ENCODE measurements around the gene MAP2K1.

The MAP2K1 gene

GRCh38 chr15:66404532-66404931 lies 17.8 kb downstream of the MAP2K1 start:
- no peaks in the 10 kb centered on the region for H3K27me3 ChIP-seq

GRCh38 chr15:66405007-66405406 lies 18.3 kb downstream of the MAP2K1 start:
- H4K20me1 ChIP-seq, result peaks cover 17% of the 10 kb centered on the region; the same call in 1 of the 2 replicates
- H3K4me3 ChIP-seq, result no peak overlapping the region
- no peak overlapping the region for H3K9ac ChIP-seq
- no peak overlapping the region for H3K27ac ChIP-seq
- no peak for TF ChIP-seq Cebpa-rat (IDR thresholded peaks at IDR 0.05)
- H3K4me1 ChIP-seq, result peaks cover 99% of the 10 kb centered on the region
- H3K27me3 ChIP-seq, result no peaks in the 10 kb centered on the region
- no peaks in the 10 kb centered on the region for H3K36me3 ChIP-seq
- no peaks in the 10 kb centered on the region for H3K9me3 ChIP-seq
- H3K4me2 ChIP-seq, result peak overlapping the region; percentile 86

More at GRCh38 chr15:66404532-66404931, 17.8 kb downstream of the MAP2K1 start:
- Histone ChIP-seq H3K9me3 (no peaks in the 10 kb centered on the region), H4K20me1 (peaks cover 22% of the 10 kb centered on the region; the same call in 1 of the 2 replicates), H3K36me3 (no peaks in the 10 kb centered on the region), H3K4me2 (peak overlapping the region; percentile 86), H3K27ac (no peak overlapping the region), H3K4me3 (no peak overlapping the region), H3K4me1 (peaks cover 99% of the 10 kb centered on the region), H3K9ac (no peak overlapping the region)
- no peak for TF ChIP-seq Cebpa-rat (IDR thresholded peaks at IDR 0.05)

GRCh38 chr15:66405615-66406014 lies 18.9 kb downstream of the MAP2K1 start:
- TF ChIP-seq Cebpa-rat (IDR thresholded peaks at IDR 0.05), result no peak
- Histone ChIP-seq H3K9ac (no peak overlapping the region), H3K4me1 (peaks cover 99% of the 10 kb centered on the region), H3K4me2 (no peak overlapping the region), H3K27me3 (no peaks in the 10 kb centered on the region), H3K27ac (no peak overlapping the region), H3K4me3 (no peak overlapping the region), H4K20me1 (peaks cover 11% of the 10 kb centered on the region; the same call in 1 of the 2 replicates), H3K36me3 (no peaks in the 10 kb centered on the region), H3K9me3 (no peaks in the 10 kb centered on the region)

- Histone ChIP-seq H3K9ac (no peak overlapping the region), H3K9me3 (no peaks in the 10 kb centered on the region), H3K27ac (no peak overlapping the region), H3K36me3 (no peaks in the 10 kb centered on the region), H3K4me3 (no peak overlapping the region), H3K4me2 (peak overlapping the region; percentile 87), H3K27me3 (no peaks in the 10 kb centered on the region), H4K20me1 (no peaks in the 10 kb centered on the region; the same call in 1 of the 2 replicates), H3K4me1 (peaks cover 99% of the 10 kb centered on the region)
- TF ChIP-seq Cebpa-rat (IDR thresholded peaks at IDR 0.05), result no peak
Observed at GRCh38 chr15:66408254-66408653, 21.5 kb downstream of the MAP2K1 start.

- Histone ChIP-seq H3K27ac (peak overlapping the region; percentile 83), H3K9me3 (peaks cover 4% of the 10 kb centered on the region), H3K4me2 (peak overlapping the region; percentile 87), H3K36me3 (no peaks in the 10 kb centered on the region; the same call in 1 of the 2 replicates), H3K27me3 (no peaks in the 10 kb centered on the region), H3K4me1 (peaks cover 94% of the 10 kb centered on the region), H3K4me3 (no peak overlapping the region), H3K9ac (no peak overlapping the region; the same call in 1 of the 2 replicates), H4K20me1 (no peaks in the 10 kb centered on the region; the same call in 1 of the 2 replicates)
- TF ChIP-seq Cebpa-rat (IDR thresholded peaks at IDR 0.05), result no peak
Observed at GRCh38 chr15:66408675-66409282, 22.1 kb downstream of the MAP2K1 start.

- Histone ChIP-seq H3K9me3 (peaks cover 12% of the 10 kb centered on the region), H3K9ac (peak overlapping the region; percentile 50; the same call in 1 of the 2 replicates), H3K4me3 (no peak overlapping the region), H4K20me1 (no peaks in the 10 kb centered on the region; the same call in 1 of the 2 replicates), H3K27ac (peak overlapping the region; percentile 83), H3K27me3 (no peaks in the 10 kb centered on the region), H3K4me2 (peak overlapping the region; percentile 87), H3K36me3 (peaks cover 9% of the 10 kb centered on the region), H3K4me1 (peaks cover 85% of the 10 kb centered on the region)
- no peak for TF ChIP-seq Cebpa-rat (IDR thresholded peaks at IDR 0.05)
Observed at GRCh38 chr15:66409565-66410108, 22.9 kb downstream of the MAP2K1 start.

- H3K4me1 ChIP-seq, result peaks cover 70% of the 10 kb centered on the region
- H3K9ac ChIP-seq, result peak overlapping the region; percentile 50; the same call in 1 of the 2 replicates
- TF ChIP-seq Cebpa-rat (IDR thresholded peaks at IDR 0.05), result no peak
- peak overlapping the region; percentile 87 for H3K4me2 ChIP-seq
- H4K20me1 ChIP-seq, result no peaks in the 10 kb centered on the region
- peaks cover 16% of the 10 kb centered on the region for H3K36me3 ChIP-seq
- H3K4me3 ChIP-seq, result peak overlapping the region; percentile 48
- H3K27ac ChIP-seq, result peak overlapping the region; percentile 83
- peaks cover 20% of the 10 kb centered on the region for H3K9me3 ChIP-seq
- no peaks in the 10 kb centered on the region for H3K27me3 ChIP-seq
Observed at GRCh38 chr15:66411190-66411589, 24.5 kb downstream of the MAP2K1 start.

GRCh38 chr15:66412220-66412619 lies 25.5 kb downstream of the MAP2K1 start:
- Histone ChIP-seq H3K4me1 (peaks cover 66% of the 10 kb centered on the region), H3K9ac (0 out of 2 replicates have a peak overlapping the region, but pooled peaks have one; percentile 50), H3K9me3 (peaks cover 20% of the 10 kb centered on the region), H3K36me3 (peaks cover 16% of the 10 kb centered on the region), H3K27ac (peak overlapping the region; percentile 83), H3K4me2 (peak overlapping the region; percentile 87), H3K4me3 (no peak overlapping the region), H3K27me3 (no peaks in the 10 kb centered on the region), H4K20me1 (no peaks in the 10 kb centered on the region)
- no peak for TF ChIP-seq Cebpa-rat (IDR thresholded peaks at IDR 0.05)

GRCh38 chr15:66413579-66413978 lies 26.9 kb downstream of the MAP2K1 start:
- Histone ChIP-seq H3K27ac (no peak overlapping the region), H3K27me3 (no peaks in the 10 kb centered on the region), H3K9me3 (peaks cover 20% of the 10 kb centered on the region), H3K4me3 (no peak overlapping the region), H4K20me1 (no peaks in the 10 kb centered on the region), H3K9ac (no peak overlapping the region), H3K36me3 (peaks cover 16% of the 10 kb centered on the region), H3K4me1 (peaks cover 66% of the 10 kb centered on the region), H3K4me2 (no peak overlapping the region)
- no peak for TF ChIP-seq Cebpa-rat (IDR thresholded peaks at IDR 0.05)

GRCh38 chr15:66415360-66415759 lies 28.6 kb downstream of the MAP2K1 start:
- no peak for TF ChIP-seq Cebpa-rat (IDR thresholded peaks at IDR 0.05)
- no peak overlapping the region for H3K27ac ChIP-seq
- no peak overlapping the region for H3K4me2 ChIP-seq
- H4K20me1 ChIP-seq, result no peaks in the 10 kb centered on the region
- H3K9me3 ChIP-seq, result peaks cover 20% of the 10 kb centered on the region
- peaks cover 65% of the 10 kb centered on the region for H3K4me1 ChIP-seq
- no peak overlapping the region for H3K4me3 ChIP-seq
- peaks cover 16% of the 10 kb centered on the region for H3K36me3 ChIP-seq
- no peak overlapping the region for H3K9ac ChIP-seq
- H3K27me3 ChIP-seq, result no peaks in the 10 kb centered on the region
